NK-92 (cell line): Measurements from ENCODE around the gene C11orf71.

Experiments
- DNase-seq: peaks from one replicate; lab custom pipeline; 2025; ENCODE audit not compliant: unreplicated experiment; lab: John Stamatoyannopoulos, UW

The C11orf71 gene

DNA sequence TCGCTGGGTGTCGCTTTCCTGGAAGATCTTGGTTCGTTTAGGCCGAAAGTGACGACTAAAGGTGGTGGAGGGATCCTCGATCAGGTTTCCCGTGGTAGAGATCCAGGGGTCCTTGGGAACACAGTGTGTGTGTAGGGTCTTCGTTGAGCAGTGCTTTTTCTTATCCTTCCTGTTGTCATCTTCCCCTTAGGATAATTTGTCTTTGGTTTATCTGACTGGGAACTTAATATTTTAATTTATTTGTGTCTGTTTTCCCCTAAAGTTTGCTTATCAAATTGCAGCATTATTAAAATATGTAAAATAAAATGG, 558 bp upstream of the C11orf71 start:
- DNase-seq = no peak

DNA sequence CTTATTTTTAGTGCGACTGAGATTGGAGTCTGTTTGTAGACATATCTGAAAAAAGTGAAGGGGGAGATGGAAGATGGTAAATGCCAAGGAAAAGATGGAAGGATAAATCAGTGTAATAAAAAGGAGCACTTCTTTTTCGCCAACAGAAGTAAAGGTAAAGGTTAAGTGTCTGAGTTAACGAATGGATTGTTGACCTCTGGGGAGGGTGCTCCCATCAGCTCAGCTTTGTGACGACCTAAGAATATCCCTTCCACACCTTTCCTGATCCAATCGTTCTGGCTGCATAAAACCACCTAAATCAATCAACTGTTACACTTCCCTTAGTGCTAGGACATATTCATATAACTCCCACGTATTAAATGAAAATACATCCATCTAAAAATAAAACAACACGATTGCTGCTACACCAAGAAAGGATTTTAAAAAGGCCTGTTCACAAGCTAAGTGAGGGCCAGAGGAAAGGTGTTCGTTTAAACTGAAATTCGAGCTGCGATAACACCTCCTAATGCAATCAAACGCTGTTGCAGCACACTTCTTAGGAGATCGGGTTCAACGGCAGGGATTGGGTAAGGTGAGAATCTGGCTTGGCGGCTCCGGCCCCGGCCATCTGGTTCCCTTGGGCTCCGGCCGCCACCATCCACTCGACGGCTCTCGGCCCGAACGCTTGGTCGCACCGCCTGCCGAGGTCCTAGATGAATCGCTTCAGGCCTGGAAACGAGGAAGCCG, 658 bp downstream of the C11orf71 start:
- DNase-seq = no peak

DNA sequence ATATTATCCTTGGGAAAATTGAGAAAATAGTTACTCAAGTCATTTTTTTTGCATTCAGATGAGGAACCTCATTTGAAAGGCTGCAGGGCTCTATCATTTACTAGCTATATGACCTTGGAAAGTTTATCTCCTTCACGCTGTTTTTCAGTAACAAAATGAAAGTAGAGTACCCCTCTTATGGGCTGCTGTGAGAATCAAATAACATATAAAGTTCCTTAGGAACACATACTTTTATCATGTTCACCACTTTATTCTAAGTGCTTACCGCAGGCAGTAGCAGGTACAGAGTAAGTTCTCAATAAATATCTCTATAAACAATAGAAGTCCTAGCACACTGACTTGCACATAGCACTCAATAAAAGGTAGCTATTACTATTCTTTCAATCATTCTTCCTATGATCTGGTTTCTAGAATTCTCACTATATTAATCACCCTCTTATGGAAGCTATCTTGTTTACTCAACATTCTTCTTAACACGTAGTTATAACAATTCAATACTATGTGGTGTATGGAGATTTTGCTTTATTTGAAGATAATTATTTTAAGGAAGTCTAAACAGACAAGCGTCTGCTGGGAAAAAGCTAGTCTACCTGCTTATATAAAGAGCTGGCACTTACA, 1.9 kb downstream of the C11orf71 start:
- no peak for DNase-seq

DNA sequence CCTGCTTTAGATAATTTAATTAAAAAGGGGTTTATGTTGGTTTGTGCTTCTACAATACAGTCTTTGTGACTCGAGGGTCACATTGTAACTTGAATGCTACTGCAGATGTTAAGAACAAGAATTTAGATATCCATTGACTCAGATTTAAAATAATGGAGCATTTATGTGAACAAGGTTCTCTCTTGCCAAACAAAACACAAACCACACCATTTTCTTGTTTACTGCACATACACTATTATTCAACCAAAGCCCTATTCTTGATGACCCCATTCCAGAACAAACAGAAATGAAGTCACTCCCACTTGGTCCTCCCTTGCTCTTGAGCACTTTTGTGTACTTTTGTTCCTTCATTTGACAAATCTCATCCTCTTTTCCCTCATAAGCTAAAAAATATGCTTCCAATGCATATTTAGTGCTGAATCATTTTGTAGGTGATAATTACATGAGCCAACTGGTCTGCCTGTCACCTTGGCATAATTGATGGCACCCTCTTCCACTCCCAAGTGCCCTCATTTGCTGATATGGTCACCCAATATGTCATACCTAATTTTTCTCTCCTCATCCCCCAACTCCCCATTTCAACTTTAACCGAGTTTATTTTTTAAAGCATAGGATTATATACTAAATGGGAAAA, 2.8 kb downstream of the C11orf71 start:
- no peak for DNase-seq

DNA sequence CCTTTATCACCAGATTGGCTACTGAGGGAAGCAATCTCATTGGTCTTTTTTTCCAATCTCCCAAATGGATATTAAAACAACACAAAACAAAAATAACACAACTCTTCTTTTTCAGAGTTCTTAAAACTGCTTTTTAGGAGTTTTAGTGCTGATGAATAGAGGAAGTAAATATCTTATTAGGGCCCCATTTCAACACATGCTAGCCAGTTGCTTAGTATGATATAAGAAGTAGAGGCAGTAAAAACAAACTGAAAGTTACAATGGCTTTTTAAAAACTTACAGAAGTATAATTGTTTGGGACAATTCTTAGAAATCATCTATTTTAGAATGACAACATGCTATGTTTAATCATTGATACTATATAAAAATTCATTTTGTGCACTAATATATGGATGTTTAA, 3.4 kb downstream of the C11orf71 start:
- DNase-seq = no peak

DNA sequence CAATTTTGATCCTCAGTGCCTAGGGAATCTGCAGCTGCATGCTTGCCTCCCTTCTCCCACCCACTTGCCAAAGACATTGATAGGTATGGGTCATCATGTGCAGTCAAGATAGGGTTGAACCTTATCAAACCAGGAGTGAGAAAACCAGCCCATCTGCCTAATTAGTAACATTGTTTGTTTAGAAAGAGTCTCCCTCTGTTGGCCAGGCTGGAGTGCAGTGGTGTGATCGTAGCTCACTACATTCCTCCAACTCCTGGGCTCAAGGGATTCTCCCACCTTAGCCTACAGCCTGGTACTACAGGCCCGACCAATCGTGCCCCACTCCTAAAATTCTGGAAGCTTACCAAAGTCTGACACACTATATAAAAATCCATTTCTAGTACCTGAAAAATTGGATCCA, 4.6 kb downstream of the C11orf71 start:
- no peak for DNase-seq

DNA sequence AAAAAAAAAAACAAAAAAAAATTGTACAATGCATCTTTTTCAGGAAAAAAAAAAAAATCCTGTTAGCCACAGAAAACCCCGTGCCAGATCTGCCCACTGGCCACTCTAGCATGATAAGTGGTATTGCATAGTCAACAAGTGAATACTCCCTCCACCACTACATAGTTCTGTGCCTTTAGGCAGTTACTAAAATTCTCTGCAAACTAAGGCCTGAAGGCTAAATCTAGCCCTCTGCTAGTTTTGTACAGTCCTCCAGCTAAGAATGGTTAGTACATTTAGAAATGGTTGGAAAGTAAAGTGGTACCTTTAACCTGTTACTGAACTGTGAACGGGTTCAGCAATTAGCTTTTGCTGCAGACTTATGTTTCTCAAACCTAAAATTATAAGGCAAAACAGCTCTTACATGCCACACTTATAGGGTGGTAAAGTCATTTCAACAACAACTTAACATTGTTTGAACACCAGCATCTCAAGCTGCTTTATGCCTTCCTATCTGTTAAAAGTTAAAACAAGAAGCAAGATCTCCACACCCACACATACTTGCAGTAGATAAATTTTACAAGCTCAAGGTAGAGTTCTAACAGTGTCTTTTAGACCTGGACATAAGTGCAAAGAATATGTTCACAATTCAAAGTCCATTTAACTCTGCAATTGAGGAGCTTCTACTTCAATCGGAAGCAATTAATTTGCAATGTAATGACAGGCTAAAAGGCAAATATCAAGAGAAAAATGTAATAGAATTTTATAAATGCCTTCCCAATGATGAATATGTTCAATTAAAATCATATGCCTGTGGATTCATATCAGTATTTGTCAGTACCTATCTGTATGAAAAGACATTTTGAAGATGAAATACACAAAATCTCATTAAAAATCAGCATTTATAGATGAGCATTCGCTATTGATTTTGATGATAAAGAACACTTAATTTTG, 7.3 kb downstream of the C11orf71 start:
- no peak for DNase-seq

DNA sequence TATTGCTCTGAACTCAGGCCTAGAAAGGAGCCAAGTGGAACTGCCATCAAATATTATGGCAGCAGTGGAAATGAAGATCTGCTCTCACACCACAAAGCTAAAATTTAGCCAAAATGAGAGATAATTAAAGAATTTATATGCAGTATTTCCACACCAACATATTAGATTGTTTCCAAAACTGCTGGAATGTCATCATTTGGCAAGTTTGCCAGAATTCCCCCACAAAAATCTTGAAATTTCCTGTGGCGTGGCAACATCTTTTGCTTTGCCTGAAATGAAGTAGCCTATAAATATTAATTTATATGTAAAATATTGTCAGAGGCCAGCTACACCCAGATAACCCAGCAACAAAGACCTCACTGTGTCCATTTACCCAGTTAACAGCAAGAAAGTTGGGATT, 13.8 kb downstream of the C11orf71 start:
- no peak for DNase-seq

DNA sequence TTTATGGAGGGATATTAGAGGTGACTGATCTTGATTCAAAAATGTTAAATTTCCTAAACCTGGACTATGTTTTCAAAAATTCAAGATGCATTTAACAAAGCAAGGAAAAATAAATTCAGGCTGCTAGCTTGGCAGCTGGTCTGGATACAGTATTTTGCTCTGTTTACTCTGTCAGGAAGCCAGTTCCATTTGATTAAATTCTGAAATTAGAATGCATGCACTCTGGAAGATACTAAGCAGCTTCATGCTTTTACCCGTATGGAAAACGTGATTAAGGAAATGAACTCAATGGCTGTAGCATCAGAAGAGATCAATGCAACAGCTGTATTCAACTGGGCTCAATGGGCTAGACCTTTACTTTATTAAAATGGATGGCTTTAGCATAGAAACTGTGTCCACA, 14.2 kb downstream of the C11orf71 start:
- no peak for DNase-seq

DNA sequence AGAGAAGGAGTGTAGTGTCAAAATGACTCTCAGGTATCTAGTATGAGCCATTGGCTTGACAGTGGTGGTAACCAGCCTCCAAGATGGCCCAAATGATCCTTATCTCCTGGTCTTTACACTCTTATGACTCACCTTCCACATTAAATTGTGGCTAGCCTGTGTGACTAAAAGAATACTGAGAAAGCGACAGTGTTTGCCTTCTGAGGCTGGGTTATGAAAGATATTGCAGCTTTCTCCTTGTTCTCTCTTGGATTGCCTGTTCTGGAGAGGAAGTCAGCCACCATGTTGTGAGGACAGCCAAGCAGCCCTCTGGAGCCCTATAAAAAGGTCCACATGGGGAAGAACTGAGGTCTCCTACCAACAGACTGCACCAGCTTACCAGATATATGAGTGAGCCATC, 15.8 kb downstream of the C11orf71 start:
- no peak for DNase-seq

DNA sequence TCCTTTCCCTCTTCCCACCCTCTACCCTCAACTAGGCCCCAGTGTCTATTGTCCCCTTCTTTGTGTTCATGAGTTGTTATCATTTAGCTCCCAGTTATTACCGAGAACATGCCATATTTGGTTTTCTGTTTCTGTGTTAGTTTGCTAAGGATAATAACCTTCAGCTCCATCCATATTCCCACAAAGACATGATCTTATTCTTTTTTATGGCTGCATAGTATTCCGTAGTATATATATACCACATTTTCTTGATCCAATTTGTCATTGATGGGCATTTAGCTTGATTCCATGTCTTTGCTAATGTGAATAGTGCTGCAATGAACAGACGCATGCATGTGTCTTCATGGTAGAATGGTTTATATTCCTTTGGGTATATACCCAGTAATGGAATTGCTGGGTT, 17.8 kb downstream of the C11orf71 start:
- no peak for DNase-seq

DNA sequence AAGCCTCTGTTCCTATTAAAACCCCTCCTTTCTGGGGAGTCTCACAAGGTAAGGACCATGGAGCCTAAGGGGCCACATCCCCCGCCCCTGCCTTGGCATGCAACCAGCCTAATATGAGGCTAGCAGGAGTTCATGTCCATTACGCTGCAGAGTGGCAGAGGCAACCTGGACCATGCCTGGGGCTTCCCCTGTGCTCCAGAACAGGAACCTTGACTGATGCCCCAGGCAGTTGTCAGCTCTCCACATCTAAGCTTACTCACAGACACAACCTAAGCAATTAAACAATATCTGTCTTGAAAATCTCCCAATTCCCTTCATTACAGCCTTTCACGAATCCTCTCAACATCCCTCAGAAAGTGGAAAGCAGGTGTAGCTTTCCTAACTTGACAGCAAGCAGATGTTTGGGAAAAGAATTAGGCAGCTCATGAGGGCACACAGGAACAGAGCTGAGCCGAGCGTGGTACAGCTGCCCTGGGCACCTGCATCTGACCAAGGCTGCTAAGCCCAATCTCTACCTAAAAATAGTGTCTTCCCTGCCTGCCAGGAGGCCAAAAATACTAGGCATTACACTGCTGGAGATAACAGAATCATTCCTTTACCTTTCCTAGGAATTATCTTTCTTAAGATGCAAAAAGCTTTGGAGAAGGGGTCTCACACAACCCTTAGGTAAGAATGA, 20.8 kb downstream of the C11orf71 start:
- DNase-seq = no peak

DNA sequence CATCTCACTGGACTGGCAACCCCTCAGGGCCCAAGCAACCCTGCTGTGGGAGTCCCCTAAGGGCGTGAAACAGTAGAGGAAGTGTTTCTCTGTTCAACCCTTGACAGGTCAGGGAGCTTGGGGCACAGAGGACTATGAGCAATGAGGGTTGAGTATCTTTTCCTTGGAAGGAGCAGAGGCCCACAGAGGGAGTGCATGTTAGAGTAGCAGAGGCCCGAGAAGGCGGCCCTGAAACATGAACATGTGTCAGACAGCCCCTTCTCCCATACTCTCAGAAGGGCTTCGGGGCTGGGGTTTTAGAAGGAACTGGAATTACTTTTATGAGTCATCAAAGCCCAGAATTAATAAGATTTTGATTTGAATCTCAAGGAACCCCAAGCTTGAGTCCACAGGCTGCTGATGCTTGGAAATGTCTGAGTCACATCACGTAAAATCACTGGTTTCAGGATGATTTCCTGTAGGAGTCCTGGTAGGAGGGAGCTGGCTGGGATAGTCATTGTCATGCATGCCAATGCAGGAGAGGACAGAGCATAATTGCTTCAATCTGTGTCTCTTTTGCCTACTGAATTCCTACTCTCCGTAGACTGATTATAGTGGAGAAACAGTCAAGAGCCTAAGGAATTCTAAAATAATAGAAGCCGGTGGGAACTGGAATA, 22.6 kb downstream of the C11orf71 start:
- DNase-seq = no peak

DNA sequence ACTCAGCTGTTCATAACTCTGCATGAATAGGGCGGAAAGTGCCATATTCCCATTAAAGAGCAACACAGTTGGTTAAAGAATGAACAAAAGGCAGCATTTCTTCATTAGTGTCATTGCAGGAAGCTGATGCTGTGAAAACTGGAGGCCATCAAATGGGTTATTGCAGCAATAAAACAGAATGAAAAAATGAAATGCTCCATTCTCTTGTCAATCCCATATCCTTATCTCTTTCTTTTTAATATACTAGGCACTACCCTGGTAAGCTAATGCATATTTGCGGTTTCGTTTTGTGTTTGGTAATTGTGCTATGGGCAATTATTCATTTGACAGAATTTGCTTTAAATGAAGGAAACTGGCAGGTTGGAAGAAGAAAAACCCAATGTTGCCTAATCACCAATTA, 25.3 kb downstream of the C11orf71 start:
- DNase-seq = no peak

DNA sequence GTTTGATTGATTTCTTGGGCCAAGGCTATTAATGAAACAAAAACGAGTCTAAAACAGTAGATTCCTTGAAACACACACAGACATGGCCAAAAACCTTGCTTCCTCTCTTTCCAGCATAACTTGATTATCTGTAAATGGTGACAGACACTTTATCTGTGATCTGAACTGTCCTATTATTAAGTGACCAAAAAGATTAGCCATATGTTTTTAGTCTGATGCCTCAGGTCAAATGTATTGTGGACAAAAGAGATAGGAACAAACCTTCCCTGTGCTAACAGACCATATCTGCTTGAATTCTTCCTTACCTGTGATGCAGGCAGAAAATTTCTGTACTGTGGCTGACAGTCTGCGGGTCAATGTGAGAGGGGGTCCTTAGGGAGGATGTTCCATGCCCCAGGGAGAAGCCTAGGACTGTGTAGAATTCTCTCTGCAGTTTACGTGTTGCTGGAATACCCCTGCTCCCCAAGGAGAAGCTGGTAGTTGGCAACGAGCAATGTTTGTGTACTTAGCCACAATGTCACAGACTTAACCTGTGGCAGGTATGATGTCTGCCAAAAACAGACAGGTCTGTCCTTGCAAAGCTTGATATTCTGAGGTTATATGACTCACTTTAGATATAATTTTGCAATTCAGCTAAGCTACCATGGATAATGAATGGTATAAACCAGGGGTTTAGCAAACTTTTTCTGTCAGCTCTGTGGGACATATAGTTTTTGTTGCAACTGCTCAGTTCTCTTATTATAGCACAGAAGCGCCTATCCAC, 31.2 kb downstream of the C11orf71 start:
- no peak for DNase-seq

DNA sequence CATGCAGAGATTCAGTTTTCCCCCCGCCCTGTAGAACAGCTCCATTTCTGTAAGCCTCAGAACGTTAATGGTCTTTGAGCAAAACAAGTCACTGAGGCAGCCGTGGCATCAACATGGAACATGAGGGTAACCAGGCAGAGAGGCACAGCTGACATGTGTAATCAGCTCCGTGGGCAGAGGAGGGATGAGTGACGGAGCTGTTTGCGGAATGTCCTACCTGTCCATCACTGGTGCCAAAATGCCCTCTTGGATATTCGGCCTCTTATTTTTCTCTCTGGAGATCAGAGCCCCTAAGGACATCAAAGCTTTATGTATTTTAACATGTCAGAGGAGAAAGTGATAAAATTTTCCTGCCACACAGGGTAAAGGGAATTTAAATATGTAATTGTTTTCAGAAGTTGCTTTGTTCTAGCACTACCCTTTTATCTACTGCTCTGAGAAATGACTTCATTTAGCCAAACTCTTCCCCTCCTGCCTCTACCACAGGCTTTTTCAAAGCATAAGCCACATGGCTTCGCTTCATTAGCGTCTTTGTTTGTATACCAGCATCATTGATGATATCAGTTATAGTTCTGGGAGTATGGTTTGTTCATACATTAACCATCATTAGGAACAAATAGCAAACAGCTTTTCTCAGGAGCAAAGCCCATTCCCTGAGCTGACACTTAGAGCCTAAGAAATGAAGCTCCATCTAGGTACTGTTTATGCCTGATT, 32.9 kb downstream of the C11orf71 start:
- DNase-seq = no peak

DNA sequence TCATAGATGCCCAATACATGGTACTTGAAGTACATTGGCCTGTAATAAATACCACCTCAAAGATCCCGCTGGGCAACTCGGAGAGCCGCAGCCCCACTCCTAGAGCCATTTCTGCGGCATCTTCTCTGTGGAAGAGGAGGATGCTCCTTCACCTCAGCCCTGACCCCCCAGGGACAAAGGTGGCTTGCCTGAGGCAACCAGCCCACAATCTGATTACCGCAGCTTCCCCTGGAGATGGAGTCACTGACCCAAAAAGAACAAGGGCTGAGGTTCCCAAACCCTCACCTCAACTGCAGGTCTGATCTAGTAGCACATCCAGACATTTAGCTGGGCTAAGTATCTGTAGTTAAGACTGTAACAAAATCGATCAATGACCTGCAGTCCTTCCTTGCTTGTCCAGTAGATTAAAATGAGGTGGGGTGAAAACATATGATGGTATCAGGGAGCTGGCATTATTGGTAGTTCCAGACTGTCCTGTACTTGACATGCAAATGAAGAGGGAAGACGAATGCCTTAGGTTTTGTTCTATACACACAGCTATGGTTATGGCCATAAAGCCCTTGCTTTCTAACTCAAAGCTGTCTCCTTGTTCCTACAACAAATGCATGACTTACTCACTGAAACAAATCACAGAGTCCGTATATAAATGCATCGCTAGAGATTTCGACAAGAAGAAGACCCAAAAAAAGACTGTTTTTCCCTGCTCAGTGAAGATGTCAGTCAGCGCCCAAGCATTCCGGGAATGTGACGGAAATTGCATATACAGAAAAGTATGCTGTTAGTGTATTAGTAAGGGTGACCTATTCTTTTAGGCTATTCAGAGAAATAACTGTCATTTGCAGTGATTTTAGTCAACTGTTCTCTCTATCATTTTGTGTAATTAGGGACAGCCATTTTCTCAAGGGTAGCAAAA, 33.7 kb downstream of the C11orf71 start:
- DNase-seq = no peak

DNA sequence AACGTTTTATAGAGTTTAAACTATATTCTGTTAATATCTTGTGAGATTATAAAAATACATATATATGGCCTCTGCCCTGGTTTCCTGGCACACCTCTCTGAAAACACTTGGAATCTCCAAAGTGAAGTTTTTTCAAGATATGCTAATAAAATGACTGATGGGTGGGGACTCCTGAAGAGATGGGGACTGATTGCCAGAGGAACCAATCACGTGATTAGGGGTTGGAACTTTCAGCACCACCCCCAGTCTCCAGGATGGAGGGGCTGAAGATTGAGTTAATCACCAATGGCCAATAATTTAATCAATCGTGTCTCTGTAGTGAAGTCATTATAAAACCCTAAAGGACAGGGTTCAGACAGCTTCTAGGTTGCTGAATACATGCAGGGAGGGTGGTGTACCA, 37.4 kb downstream of the C11orf71 start:
- DNase-seq = no peak
